Peyer's patch (tissue), 4 donors: ENCODE results near the gene L3MBTL4.

Experiments used
- CTCF ChIP-seq, 6 experiments: fragments of 450-650 bp in 4 of 6; fragments of 200-600 bp in 2 of 6; sonication (generic) in 1 of 6; IDR thresholded peaks; one replicate each; pipeline ENCODE4 v1.5.1; 2017 to 2019; ENCODE audit warnings: antibody characterized with exemption in 6 of 6, mild to moderate bottlenecking in 3 of 6, moderate library complexity in 1 of 6
- POLR2A ChIP-seq, 2 donors: fragments of 450-650 bp; IDR thresholded peaks; one replicate each; pipeline ENCODE4 v1.5.1; 2017; ENCODE audit warnings: antibody characterized with exemption in 2 of 2, mild to moderate bottlenecking in 2 of 2, moderate library complexity in 2 of 2

- TF ChIP-seq CTCF (IDR thresholded peaks at IDR 0.05) (no peak), POLR2A (IDR thresholded peaks at IDR 0.05) (no peak)
These were observed 435.4 kb downstream of the L3MBTL4 start for GRCh38 chr18:5979176-5979888.
